T-helper 2 cell treated with Interferon-gamma antibody and Interleukin-4, amounts not matched to agents 5 μg/mL and 100 μg/mL, for 36 hours (primary cell): ENCODE results near the gene OR2H2.

Source experiments
- DNase-seq: peaks from one replicate; pipeline ENCODE4 v3.0.0; 2021; ENCODE audit warnings: low spot score
- H3K27ac Mint-ChIP-seq: one replicate; pipeline ENCODE4 v1.8.0; 2021; ENCODE audit warnings: mild to moderate bottlenecking, mixed read lengths
- H3K27me3 Mint-ChIP-seq: one replicate; pipeline ENCODE4 v1.8.0; 2021; ENCODE audit warnings: low read depth, mixed read lengths
- H3K36me3 Mint-ChIP-seq: one replicate; pipeline ENCODE4 v1.8.0; 2021; ENCODE audit warnings: low read depth, mixed read lengths
- H3K4me1 Mint-ChIP-seq: one replicate; pipeline ENCODE4 v1.8.0; 2021; ENCODE audit warnings: low read depth, mixed read lengths
- H3K4me3 Mint-ChIP-seq: one replicate; pipeline ENCODE4 v1.8.0; 2022; ENCODE audit warnings: mild to moderate bottlenecking, moderate library complexity, mixed read lengths
- H3K9me3 Mint-ChIP-seq: one replicate; pipeline ENCODE4 v1.8.0; 2021; ENCODE audit warnings: mixed read lengths

The OR2H2 gene

GRCh38 chr6:29584821-29585220 lies at the start of gene OR2H2:
Gene OR2H2, plus strand, starts transcription at chr6:29585121. Its CDS starts 2,824 bp downstream, at chr6:29587945.
- no peak for DNase-seq
- H3K27ac Mint-ChIP-seq = no peak within 1 kb of the TSS
- H3K4me1 Mint-ChIP-seq = no peaks in the 10 kb centered on the region
- peaks cover 23% of the 10 kb centered on the region for H3K27me3 Mint-ChIP-seq
- no peak within 1 kb of the TSS for H3K4me3 Mint-ChIP-seq
- H3K9me3 Mint-ChIP-seq = no peaks in the 10 kb centered on the region
- no peaks in the 10 kb centered on the region for H3K36me3 Mint-ChIP-seq

- no peaks in the 10 kb centered on the region for H3K36me3 Mint-ChIP-seq
- H3K4me1 Mint-ChIP-seq = no peaks in the 10 kb centered on the region
- DNase-seq = no peak
- no peaks in the 10 kb centered on the region for H3K9me3 Mint-ChIP-seq
- H3K4me3 Mint-ChIP-seq = no peak overlapping the region
- H3K27me3 Mint-ChIP-seq = peaks cover 15% of the 10 kb centered on the region
- no peak overlapping the region for H3K27ac Mint-ChIP-seq
Observed at GRCh38 chr6:29537714-29538403, 47.1 kb upstream of the OR2H2 start.

GRCh38 chr6:29547573-29547972 lies 37.3 kb upstream of the OR2H2 start:
- Mint-ChIP-seq H3K27me3 (peaks cover 64% of the 10 kb centered on the region), H3K4me1 (peaks cover 15% of the 10 kb centered on the region), H3K27ac (no peak overlapping the region), H3K9me3 (no peaks in the 10 kb centered on the region), H3K4me3 (no peak overlapping the region), H3K36me3 (no peaks in the 10 kb centered on the region)
- peak; percentile 19 for DNase-seq

GRCh38 chr6:29552512-29553051 lies 32.3 kb upstream of the OR2H2 start:
- Mint-ChIP-seq H3K4me3 (peak overlapping the region; percentile 59), H3K27me3 (peaks cover 84% of the 10 kb centered on the region), H3K27ac (no peak overlapping the region), H3K36me3 (no peaks in the 10 kb centered on the region), H3K9me3 (no peaks in the 10 kb centered on the region), H3K4me1 (peaks cover 18% of the 10 kb centered on the region)
- no peak for DNase-seq

- Mint-ChIP-seq H3K4me1 (peaks cover 12% of the 10 kb centered on the region), H3K4me3 (peak overlapping the region; percentile 60), H3K27ac (peak overlapping the region; percentile 39), H3K36me3 (no peaks in the 10 kb centered on the region), H3K9me3 (no peaks in the 10 kb centered on the region), H3K27me3 (peaks cover 79% of the 10 kb centered on the region)
- DNase-seq = peak; percentile 8
Observed at GRCh38 chr6:29553268-29554057, 31.5 kb upstream of the OR2H2 start.

GRCh38 chr6:29554764-29555163 lies 30.2 kb upstream of the OR2H2 start:
- no peak overlapping the region for H3K27ac Mint-ChIP-seq

GRCh38 chr6:29557320-29557719 lies 27.6 kb upstream of the OR2H2 start:
- Mint-ChIP-seq H3K9me3 (no peaks in the 10 kb centered on the region), H3K4me1 (peaks cover 12% of the 10 kb centered on the region), H3K27me3 (peaks cover 58% of the 10 kb centered on the region), H3K36me3 (no peaks in the 10 kb centered on the region), H3K4me3 (no peak overlapping the region), H3K27ac (no peak overlapping the region)
- DNase-seq = no peak

More at GRCh38 chr6:29554764-29555163, 30.2 kb upstream of the OR2H2 start:
- Mint-ChIP-seq H3K36me3 (no peaks in the 10 kb centered on the region), H3K4me1 (peaks cover 12% of the 10 kb centered on the region), H3K27me3 (peaks cover 67% of the 10 kb centered on the region), H3K9me3 (no peaks in the 10 kb centered on the region), H3K4me3 (no peak overlapping the region)
- DNase-seq = no peak

GRCh38 chr6:29558439-29559079 lies 26.4 kb upstream of the OR2H2 start:
- peaks cover 6% of the 10 kb centered on the region for H3K4me1 Mint-ChIP-seq
- no peak overlapping the region for H3K4me3 Mint-ChIP-seq
- no peak for DNase-seq
- peaks cover 60% of the 10 kb centered on the region for H3K27me3 Mint-ChIP-seq
- no peaks in the 10 kb centered on the region for H3K36me3 Mint-ChIP-seq
- H3K9me3 Mint-ChIP-seq = no peaks in the 10 kb centered on the region
- no peak overlapping the region for H3K27ac Mint-ChIP-seq

GRCh38 chr6:29559524-29560287 lies 25.2 kb upstream of the OR2H2 start, which contains the start of gene UBD:
Gene UBD, minus strand, starts transcription at chr6:29559732. Its CDS starts 31 bp downstream, at chr6:29559701.
- no peak within 1 kb of the TSS for H3K4me3 Mint-ChIP-seq
- peaks cover 1% of the 10 kb centered on the region for H3K4me1 Mint-ChIP-seq
- H3K27ac Mint-ChIP-seq = no peak within 1 kb of the TSS
- H3K36me3 Mint-ChIP-seq = no peaks in the 10 kb centered on the region
- no peak for DNase-seq
- no peaks in the 10 kb centered on the region for H3K9me3 Mint-ChIP-seq
- peaks cover 49% of the 10 kb centered on the region for H3K27me3 Mint-ChIP-seq

- H3K36me3 Mint-ChIP-seq = no peaks in the 10 kb centered on the region
- H3K27ac Mint-ChIP-seq = no peak overlapping the region
- H3K4me3 Mint-ChIP-seq = no peak overlapping the region
- H3K27me3 Mint-ChIP-seq = peaks cover 38% of the 10 kb centered on the region
- peaks cover 1% of the 10 kb centered on the region for H3K4me1 Mint-ChIP-seq
- no peaks in the 10 kb centered on the region for H3K9me3 Mint-ChIP-seq
- DNase-seq = no peak
Observed at GRCh38 chr6:29561091-29561490, 23.8 kb upstream of the OR2H2 start.

GRCh38 chr6:29561606-29562181 lies 23.2 kb upstream of the OR2H2 start:
- Mint-ChIP-seq H3K27ac (no peak overlapping the region), H3K27me3 (peaks cover 32% of the 10 kb centered on the region), H3K4me1 (peaks cover 1% of the 10 kb centered on the region), H3K36me3 (no peaks in the 10 kb centered on the region), H3K9me3 (no peaks in the 10 kb centered on the region), H3K4me3 (no peak overlapping the region)
- no peak for DNase-seq

GRCh38 chr6:29563435-29563965 lies 21.4 kb upstream of the OR2H2 start:
- Mint-ChIP-seq H3K36me3 (no peaks in the 10 kb centered on the region), H3K27ac (no peak overlapping the region), H3K4me3 (no peak overlapping the region), H3K9me3 (no peaks in the 10 kb centered on the region), H3K4me1 (peaks cover 1% of the 10 kb centered on the region), H3K27me3 (peaks cover 34% of the 10 kb centered on the region)
- DNase-seq = no peak

GRCh38 chr6:29564875-29565274 lies 20.0 kb upstream of the OR2H2 start:
- Mint-ChIP-seq H3K27ac (no peak overlapping the region), H3K27me3 (peaks cover 32% of the 10 kb centered on the region), H3K9me3 (no peaks in the 10 kb centered on the region), H3K4me3 (no peak overlapping the region), H3K4me1 (peaks cover 1% of the 10 kb centered on the region), H3K36me3 (no peaks in the 10 kb centered on the region)
- no peak for DNase-seq
